Lower lobe of right lung (tissue), 2 donors: Measurements from ENCODE around the gene SLC9A2. TPM values are rescaled to one million over a fixed set of nuclear protein-coding genes. Genes with fewer than 3 reads are reported as not detected.
A peak's percentile ranks its signal among the peaks of the same experiment; 100 is the strongest.

Source experiments
- ATAC-seq, 2 donors: fragments of 200-7000 bp; cut with Tn5 transposase; one replicate each; pipeline ENCODE4 v1.9.1; 2020 to 2022; ENCODE audit warnings: mild to moderate bottlenecking in 2 of 2, moderate library complexity in 2 of 2
- DNase-seq: peaks from one replicate; pipeline ENCODE4 v3.0.0-alpha.2; 2020
- H3K27ac ChIP-seq: fragments of 200-600 bp; one replicate; pipeline ENCODE4 v1.8.0; 2022
- H3K27me3 ChIP-seq: fragments of 200-600 bp; one replicate; pipeline ENCODE4 v1.8.0; 2022; ENCODE audit warnings: low read depth
- H3K36me3 ChIP-seq: fragments of 200-600 bp; one replicate; pipeline ENCODE4 v1.8.0; 2022; ENCODE audit warnings: mild to moderate bottlenecking
- H3K4me1 ChIP-seq: fragments of 200-600 bp; one replicate; pipeline ENCODE4 v1.8.0; 2022
- H3K4me3 ChIP-seq: fragments of 200-600 bp; one replicate; pipeline ENCODE4 v1.8.0; 2022; ENCODE audit warnings: mild to moderate bottlenecking
- H3K9me3 ChIP-seq: fragments of 200-600 bp; one replicate; pipeline ENCODE4 v1.8.0; 2022
- intact Hi-C: fragments of 100-400 bp; cut with DNase I; formaldehyde crosslinking; loops from one replicate; pipeline ENCODE4 v1.11.0; 2022
- total RNA-seq: library from RNA; stranded (reverse); fragmentation: NEBNext Ultra II Directional; extraction: Animal tissue kit (Norgen Biotek cat#: 25700); gene quantifications from one replicate; pipeline ENCODE4 v1.2.1, GENCODE V29; 2021
- TF ChIP-seq, protein P1 (sequence below): fragments of 200-600 bp; IDR thresholded peaks from one replicate; pipeline ENCODE4 v1.8.0; 2022; ENCODE audit warnings: antibody characterized with exemption, mild to moderate bottlenecking
- donor health status: DM: no; HTN: yes; CAD: no; lungs with severe emphysema.

Gene SLC9A2
- total RNA-seq, 1 donor from 2014 or later: 0.35 TPM

DNA sequence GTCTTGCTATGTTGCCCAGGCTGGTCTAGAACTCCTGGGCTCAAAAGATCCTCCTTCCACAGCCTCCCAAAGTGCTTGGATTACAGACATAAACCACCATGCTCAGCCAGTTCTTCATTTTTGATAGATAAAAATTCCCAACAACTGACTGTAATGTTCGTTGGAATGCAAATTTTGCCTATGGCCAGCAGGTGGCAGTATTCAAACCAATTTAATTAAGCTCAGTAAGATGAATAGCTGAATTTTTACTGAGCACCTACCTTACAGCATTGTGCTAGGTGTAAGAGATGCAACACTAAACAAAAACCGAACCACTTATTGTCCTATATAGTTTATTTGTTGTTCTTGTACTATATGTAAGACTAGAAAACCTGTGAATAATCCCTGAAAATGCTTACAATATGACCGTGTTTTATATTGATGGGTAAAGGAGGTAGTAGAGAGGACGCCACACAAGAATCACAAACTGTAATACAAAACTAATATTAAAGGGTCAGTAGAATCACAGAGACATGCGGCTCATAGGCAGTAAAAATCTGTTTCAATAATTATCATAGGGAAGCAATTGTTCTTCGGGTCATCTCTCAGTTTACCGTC, 134.3 kb downstream of the SLC9A2 start:
- Histone ChIP-seq H3K27me3 (no peaks in the 10 kb centered on the region), H3K4me1 (no peaks in the 10 kb centered on the region), H3K4me3 (no peak overlapping the region), H3K36me3 (no peaks in the 10 kb centered on the region), H3K27ac (no peak overlapping the region), H3K9me3 (no peaks in the 10 kb centered on the region)
- intact Hi-C loops: no loop called here
- ATAC-seq: peak; percentile 39 to 58
- TF ChIP-seq, protein P1, sequence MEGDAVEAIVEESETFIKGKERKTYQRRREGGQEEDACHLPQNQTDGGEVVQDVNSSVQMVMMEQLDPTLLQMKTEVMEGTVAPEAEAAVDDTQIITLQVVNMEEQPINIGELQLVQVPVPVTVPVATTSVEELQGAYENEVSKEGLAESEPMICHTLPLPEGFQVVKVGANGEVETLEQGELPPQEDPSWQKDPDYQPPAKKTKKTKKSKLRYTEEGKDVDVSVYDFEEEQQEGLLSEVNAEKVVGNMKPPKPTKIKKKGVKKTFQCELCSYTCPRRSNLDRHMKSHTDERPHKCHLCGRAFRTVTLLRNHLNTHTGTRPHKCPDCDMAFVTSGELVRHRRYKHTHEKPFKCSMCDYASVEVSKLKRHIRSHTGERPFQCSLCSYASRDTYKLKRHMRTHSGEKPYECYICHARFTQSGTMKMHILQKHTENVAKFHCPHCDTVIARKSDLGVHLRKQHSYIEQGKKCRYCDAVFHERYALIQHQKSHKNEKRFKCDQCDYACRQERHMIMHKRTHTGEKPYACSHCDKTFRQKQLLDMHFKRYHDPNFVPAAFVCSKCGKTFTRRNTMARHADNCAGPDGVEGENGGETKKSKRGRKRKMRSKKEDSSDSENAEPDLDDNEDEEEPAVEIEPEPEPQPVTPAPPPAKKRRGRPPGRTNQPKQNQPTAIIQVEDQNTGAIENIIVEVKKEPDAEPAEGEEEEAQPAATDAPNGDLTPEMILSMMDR: peak; percentile 80
- DNase-seq: no peak

DNA sequence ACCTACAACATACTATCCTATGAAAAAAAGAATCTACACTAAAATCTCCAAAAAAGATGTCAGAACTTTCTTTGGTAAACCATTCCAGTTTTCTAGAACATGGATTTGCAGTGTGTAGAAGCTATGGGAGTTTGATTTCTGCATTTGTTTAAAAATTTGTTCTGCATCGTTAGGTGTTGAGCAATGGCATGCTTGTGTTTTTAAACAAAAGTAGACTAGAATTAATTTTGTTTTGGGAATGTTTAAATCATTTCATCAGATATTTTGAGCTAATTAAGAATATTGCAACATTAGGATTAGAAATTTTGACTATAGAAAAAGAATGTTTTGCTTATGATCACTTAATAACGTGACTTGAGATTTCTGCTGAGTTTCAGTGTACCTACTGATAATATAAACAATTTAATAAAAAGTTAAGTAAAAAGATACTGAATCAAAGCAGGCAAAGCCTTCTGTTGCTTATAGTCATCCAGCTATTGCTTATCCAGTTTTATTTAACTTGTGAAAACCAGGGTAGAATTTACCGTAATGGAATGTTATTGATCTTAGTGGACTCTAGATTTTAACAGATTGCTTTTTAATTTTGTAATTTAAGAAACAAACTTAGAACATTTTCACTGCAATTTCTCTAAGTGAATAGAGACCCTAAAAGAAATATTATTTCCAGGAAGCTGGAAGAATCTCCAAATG, 135.2 kb downstream of the SLC9A2 start:
- TF ChIP-seq, protein P1: no peak
- Histone ChIP-seq H3K9me3 (no peaks in the 10 kb centered on the region), H3K4me3 (no peak overlapping the region), H3K27me3 (no peaks in the 10 kb centered on the region), H3K27ac (no peak overlapping the region), H3K36me3 (no peaks in the 10 kb centered on the region), H3K4me1 (no peaks in the 10 kb centered on the region)
- intact Hi-C loops: no loop called here
- no peak for DNase-seq
- ATAC-seq: no peak

DNA sequence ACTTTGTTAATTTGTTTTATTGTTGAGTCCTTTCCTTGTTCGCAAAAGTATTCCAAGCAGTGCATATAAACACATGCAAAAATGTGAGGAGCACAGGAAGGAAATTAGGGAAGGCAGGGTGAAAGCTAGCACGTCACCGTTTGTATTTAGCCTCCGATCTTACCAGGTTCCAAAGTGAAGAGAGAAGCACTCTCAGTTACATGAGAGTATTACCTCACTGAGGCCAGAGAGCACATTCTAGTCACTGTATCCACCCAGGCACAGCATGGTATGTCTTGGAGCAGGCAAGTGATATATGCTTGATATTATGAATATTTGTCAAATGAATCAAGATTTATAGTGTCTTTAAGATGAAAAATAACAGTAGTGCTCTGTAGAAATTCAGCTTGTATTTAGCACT, 135.9 kb downstream of the SLC9A2 start:
- DNase-seq (no peak), ATAC-seq (no peak)
- no peaks in the 10 kb centered on the region for H3K4me1 ChIP-seq
- no peaks in the 10 kb centered on the region for H3K9me3 ChIP-seq
- H3K4me3 ChIP-seq: no peak overlapping the region
- H3K27me3 ChIP-seq: no peaks in the 10 kb centered on the region
- no peaks in the 10 kb centered on the region for H3K36me3 ChIP-seq
- H3K27ac ChIP-seq: no peak overlapping the region
- TF ChIP-seq, protein P1: no peak
- intact Hi-C loops: no loop called here

DNA sequence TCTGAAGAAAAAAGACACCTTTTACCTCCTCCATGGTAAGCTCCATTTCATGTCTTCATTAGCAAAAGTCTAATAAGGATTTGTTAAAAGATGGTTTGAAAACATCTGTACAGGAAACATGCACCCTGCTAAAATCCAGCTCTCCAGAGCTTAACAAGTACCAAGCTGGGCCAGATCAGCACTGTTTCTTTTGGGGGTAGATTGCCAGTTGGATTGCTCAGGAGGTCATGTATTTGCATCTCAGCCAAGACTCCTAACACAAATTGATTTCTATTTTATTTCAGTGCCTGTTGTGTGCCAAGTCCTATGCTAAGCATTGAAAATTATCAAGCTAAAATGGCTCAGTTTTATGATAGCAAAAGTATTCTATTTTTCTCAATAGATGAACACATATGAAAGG, 139.1 kb downstream of the SLC9A2 start:
- Histone ChIP-seq H3K4me3 (no peak overlapping the region), H3K27ac (no peak overlapping the region), H3K27me3 (no peaks in the 10 kb centered on the region), H3K9me3 (no peaks in the 10 kb centered on the region), H3K4me1 (no peaks in the 10 kb centered on the region), H3K36me3 (no peaks in the 10 kb centered on the region)
- TF ChIP-seq, protein P1: no peak
- DNase-seq: no peak
- ATAC-seq: no peak
- intact Hi-C loops: no loop called here

Other genes with a start within 250 kb of the SLC9A2 start
- gene IL18RAP, start 196.4 kb upstream of the SLC9A2 start, total RNA-seq: 6.8 TPM
- not detected for gene SLC9A4, start 146.3 kb upstream of the SLC9A2 start, total RNA-seq
- gene TMEM182, start 142.5 kb downstream of the SLC9A2 start, total RNA-seq: 3.7 TPM